Measurements from ENCODE around the gene PLAGL1. TPM values are rescaled to one million over a fixed set of nuclear protein-coding genes. Genes with fewer than 3 reads are reported as not detected.

PLAGL1 gene
- total RNA-seq, 4 donors from 2014 or later, result 23.2 to 30.0 (median 29.6) TPM

GRCh38 chr6:143965503-143966171 is 42.4 kb downstream of the PLAGL1 start:
- Histone ChIP-seq H3K27ac (no peak overlapping the region), H3K4me3 (no peak overlapping the region), H3K27me3 (no peaks in the 10 kb centered on the region), H3K4me1 (peaks cover 0 to 37% (median 0%) of the 10 kb centered on the region in 4 donors), H3K9me3 (no peaks in the 10 kb centered on the region), H3K36me3 (no peaks in the 10 kb centered on the region)
- 68 to 74% methylated on average over 6 of the region's 6 CpGs for WGBS, 2 donors
- no peak for DNase-seq (ENCODE audit: low spot score in 2 of 2)
- TF ChIP-seq CTCF (IDR thresholded peaks at IDR 0.05) (no peak), EP300 (IDR thresholded peaks at IDR 0.05) (no peak), POLR2A (IDR thresholded peaks at IDR 0.05) (no peak)

GRCh38 chr6:143964674-143965081 is 43.4 kb downstream of the PLAGL1 start:
- WGBS, 2 donors, result 56 to 68% methylated on average over 6 of the region's 6 CpGs
- Histone ChIP-seq H3K9me3 (no peaks in the 10 kb centered on the region), H3K27ac (no peak overlapping the region), H3K4me3 (no peak overlapping the region), H3K4me1 (peaks cover 0 to 32% (median 0%) of the 10 kb centered on the region in 4 donors), H3K27me3 (no peaks in the 10 kb centered on the region), H3K36me3 (no peaks in the 10 kb centered on the region)
- TF ChIP-seq POLR2A (IDR thresholded peaks at IDR 0.05) (no peak), CTCF (IDR thresholded peaks at IDR 0.05) (no peak), EP300 (IDR thresholded peaks at IDR 0.05) (no peak)
- DNase-seq (ENCODE audit: low spot score in 2 of 2), result no peak

- Histone ChIP-seq H3K9me3 (no peaks in the 10 kb centered on the region), H3K4me3 (no peak overlapping the region), H3K4me1 (peaks cover 0 to 32% (median 0%) of the 10 kb centered on the region in 4 donors), H3K27me3 (no peaks in the 10 kb centered on the region), H3K36me3 (no peaks in the 10 kb centered on the region), H3K27ac (no peak overlapping the region)
- no peak for DNase-seq (ENCODE audit: low spot score in 2 of 2)
- TF ChIP-seq EP300 (IDR thresholded peaks at IDR 0.05) (no peak), POLR2A (IDR thresholded peaks at IDR 0.05) (no peak), CTCF (IDR thresholded peaks at IDR 0.05) (no peak)
- 63 to 70% methylated on average over 7 of the region's 7 CpGs for WGBS, 2 donors
These were observed 44.7 kb downstream of the PLAGL1 start for GRCh38 chr6:143963158-143963919.

GRCh38 chr6:143961886-143962878 is 45.9 kb downstream of the PLAGL1 start:
- DNase-seq (ENCODE audit: low spot score in 2 of 2), result peak in 1 of 2 donors; percentile 21
- peak overlapping the region in 1 of 4 donors; percentile 24 for H3K27ac ChIP-seq
- H3K4me3 ChIP-seq, result no peak overlapping the region
- H3K4me1 ChIP-seq, result peaks cover 0 to 23% (median 0%) of the 10 kb centered on the region in 4 donors
- no peaks in the 10 kb centered on the region for H3K27me3 ChIP-seq
- H3K9me3 ChIP-seq, result no peaks in the 10 kb centered on the region
- peak; percentile 7 to 51 (median 32) for TF ChIP-seq CTCF (IDR thresholded peaks at IDR 0.05)
- no peak for TF ChIP-seq POLR2A (IDR thresholded peaks at IDR 0.05)
- TF ChIP-seq EP300 (IDR thresholded peaks at IDR 0.05), result no peak
- no peaks in the 10 kb centered on the region for H3K36me3 ChIP-seq
- 43 to 49% methylated on average over 12 of the region's 12 CpGs for WGBS, 2 donors

Measured in tibial nerve (tissue), 4 donors.